IPS DF 4.7 (cell line): ENCODE results near the gene LATS2.
"Not testable (repeated sequence)": the region's sequence is repeated elsewhere in the genome, so short reads cannot be mapped to it uniquely, and the experiment has no call there.

Source experiments
- DNase-seq: peaks from one replicate; pipeline ENCODE4 v3.0.0-alpha.2; 2013; ENCODE audit warnings: low spot score; ENCODE audit errors: extremely low read depth

LATS2 gene

GRCh38 chr13:21075379-21076249 lies 14.2 kb upstream of the LATS2 start:
- no peak for DNase-seq

DNA sequence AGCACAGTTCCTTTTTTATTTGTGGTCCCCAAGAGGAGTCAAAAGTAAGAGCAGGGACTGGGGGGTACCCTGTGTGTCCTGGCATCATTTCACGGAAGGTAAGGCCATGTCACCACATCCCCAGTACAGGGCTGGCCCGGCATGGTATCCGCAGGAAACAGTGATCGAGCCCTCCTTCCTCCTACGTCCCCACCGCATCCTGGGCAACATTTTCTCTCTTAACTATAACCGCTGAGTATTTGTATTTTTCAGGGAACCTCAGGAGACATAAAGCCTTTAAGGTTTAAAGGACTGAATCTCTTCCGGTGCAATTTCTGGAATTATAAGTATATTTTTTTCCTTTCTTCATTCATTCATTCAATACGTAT lies 13.6 kb upstream of the LATS2 start:
- DNase-seq: no peak

DNA sequence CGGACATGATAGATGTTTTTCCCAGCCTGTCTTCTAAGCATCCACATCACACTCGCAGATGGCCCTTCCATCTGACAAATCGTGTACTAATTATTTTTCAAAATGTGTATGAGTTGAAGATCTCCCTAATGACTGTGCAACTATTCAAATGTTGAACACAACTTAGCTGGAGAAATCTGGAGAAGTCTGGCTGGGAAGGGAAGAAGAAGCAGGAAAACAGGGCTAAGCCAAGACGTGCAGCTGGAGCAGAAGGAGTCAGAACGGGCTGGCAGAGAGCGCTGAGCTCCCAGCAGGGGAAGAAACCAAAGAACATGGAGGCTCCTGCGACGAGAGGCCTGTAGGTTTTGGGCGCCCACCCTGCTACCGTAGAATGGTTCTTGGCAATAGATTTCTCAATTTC lies 13.2 kb upstream of the LATS2 start:
- no peak for DNase-seq

DNA sequence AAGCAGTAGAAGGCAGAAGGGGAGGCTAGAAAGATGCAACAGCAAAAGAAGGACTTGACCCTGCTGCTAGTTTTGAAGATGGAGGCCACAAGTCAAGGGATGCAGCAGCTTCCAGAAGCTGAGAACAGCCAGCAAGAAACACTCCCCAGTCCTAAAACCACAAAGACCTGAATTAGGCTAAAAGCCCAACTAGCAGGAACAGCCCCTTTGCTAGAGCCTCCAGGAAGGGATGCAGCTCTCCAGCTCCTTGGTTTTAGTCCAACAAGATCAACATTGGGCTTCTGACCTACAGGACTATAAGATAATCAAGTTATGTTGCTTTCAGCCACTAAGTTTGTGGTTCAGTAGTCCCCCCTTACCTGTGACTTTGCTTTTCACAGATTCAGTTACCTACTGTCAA lies 10.5 kb upstream of the LATS2 start:
- DNase-seq: no peak

DNA sequence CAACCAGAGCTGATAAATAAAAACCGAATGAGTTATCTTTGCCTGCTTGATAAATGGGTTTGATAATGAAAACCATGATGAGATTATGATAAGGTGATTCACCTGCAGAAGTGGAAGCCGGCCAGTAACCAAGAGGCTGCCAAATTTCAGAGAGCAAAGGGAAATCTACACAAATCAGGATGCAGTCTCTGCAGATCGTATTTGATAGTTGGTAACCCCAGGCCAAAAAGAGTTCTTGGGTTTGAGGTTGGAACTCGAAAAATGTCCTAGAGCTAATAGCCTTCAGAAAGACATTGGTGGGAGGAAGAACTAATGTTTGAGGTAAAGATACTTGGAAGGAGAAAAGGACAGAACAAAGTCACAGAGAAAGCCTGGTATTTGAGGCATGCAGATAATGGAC lies 9.6 kb upstream of the LATS2 start:
- DNase-seq: no peak

- DNase-seq: no peak
Observed at GRCh38 chr13:21069561-21070004, 8.2 kb upstream of the LATS2 start.

GRCh38 chr13:21067848-21068247 lies 6.5 kb upstream of the LATS2 start:
- DNase-seq: no peak

GRCh38 chr13:21066946-21067345 lies 5.6 kb upstream of the LATS2 start:
- DNase-seq: no peak

DNA sequence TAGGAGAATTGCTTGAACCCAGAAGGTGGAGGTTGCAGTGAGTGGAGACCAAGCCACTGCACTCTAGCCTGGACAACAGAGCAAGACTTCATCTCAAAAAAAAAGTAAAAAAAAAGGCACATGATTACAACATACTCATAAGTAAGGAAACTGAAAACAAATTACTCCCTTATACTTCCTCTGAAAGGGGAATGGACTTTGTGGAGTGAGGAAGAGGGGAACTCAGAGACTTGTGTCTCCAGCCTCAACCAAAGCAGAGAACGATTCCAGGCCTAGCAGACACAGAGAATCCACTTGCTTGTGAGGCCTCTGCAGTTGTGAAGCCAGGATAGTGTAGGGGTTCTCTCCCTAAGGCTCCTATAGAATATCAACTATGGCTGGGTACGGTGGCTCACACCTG lies 4.3 kb upstream of the LATS2 start:
- no peak for DNase-seq

- DNase-seq: no peak
Observed at GRCh38 chr13:21063031-21063430, 1.6 kb upstream of the LATS2 start.

DNA sequence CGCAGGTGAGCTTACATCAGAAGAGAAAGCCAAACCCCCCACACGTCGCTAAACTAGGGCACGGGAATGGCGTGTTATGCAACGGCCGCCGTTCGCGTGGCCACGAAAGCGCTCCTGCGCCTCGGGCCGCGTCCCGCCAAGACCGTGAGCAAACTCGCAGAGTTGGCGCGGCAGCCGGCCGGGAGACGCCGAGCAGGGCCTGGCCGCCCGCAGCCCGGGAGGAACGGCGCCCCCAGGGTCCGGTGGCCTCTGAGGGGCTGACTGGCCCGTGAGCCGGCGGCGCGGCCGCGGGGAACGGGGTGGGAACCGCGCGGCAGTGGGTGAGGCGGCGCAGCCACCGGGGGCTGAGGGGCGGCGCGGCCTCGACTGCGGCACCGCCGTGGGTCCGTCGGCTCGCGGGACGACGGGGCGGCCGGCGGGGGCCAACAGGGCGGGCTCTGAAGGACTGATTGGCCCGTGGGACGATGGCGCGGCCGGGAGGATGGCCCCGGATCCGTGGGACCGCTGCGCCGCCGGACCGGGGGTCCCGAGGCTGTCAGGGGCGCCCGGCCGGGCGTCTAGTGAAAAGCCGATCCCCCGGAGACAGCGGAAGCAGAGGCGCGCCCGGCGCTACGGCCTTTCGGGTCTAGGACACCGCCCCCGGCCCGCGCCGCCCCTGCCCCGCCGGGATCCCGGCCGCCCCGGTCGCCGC lies 903 bp downstream of the LATS2 start:
- DNase-seq: no peak

DNA sequence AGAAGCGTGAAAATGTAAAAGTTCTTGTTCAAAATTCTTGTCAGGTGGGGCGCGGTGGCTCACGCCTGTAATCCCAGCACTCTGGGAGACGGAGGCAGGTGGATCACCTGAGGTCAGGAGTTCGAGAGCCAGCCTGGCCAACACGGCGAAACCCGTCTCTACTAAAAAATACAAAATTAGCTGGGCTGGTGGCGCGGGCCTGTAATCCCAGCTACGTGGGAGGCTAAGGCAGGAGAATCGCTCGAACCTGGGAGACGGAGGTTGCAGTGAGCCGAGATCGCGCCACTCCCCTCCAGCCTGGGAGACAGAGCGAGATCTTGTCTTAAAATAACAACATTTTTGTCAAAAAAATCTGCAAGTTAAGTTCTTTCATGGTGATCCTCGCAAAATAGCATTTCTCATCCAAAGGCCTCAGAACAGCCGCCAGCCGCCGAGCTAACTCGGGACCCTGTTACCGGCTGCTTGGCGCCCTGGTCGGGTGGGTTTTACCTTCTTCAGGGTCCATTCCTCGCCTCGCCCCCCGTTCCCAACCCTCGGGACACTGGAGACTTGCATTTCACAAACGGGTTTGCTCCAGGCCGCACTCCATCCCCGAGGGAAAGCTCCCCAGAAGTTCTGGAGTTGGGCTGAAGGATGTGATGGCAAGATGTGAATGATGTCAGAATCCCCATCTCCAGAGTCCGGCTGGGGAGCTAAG lies 1.6 kb downstream of the LATS2 start:
- DNase-seq: no peak

- DNase-seq: no peak
Observed at GRCh38 chr13:21058361-21058760, 3.0 kb downstream of the LATS2 start.

- no peak for DNase-seq
Observed at GRCh38 chr13:21055511-21056045, 5.8 kb downstream of the LATS2 start.

GRCh38 chr13:21055016-21055415 lies 6.4 kb downstream of the LATS2 start:
- DNase-seq: no peak

DNA sequence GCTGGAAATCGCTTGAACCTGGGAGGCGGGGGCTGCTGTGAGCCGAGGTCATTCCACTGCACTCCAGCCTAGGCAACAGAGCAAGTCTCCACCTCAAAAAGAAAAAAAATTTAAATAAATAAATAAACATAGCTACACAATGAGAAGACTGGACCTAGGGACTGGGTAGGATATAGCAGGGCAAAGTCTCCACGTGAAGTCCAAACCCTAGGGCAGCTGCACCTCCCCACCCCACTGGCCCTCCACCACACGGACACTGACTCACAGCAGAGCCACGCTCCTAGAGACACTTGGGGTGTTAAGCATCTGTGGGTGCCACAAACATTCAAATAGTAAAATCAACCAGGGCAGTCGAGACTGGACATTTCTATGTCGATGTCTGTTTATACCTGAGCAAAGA lies 7.1 kb downstream of the LATS2 start:
- DNase-seq: no peak

- DNase-seq: no peak
Observed at GRCh38 chr13:21053231-21053630, 8.2 kb downstream of the LATS2 start.

DNA sequence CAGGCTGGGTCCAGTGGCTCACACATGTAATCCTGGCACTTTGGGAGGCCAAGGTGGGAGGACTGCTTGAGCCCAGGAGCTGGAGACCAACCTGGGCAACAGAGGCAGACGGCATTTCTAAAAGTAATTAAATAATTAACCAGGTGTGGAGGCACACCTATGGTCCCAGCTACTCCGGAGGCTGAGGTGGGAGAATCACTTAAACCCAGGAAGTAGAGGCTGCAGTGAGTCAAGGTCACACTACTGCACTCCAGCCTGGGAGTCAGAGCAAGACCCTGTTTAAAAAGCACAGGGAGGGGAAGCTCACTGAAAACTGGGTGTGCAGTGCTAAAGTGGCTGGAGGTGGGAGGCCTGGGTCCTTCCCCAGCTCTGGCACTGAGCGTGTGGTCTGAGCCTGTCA lies 9.7 kb downstream of the LATS2 start:
- no peak for DNase-seq

DNA sequence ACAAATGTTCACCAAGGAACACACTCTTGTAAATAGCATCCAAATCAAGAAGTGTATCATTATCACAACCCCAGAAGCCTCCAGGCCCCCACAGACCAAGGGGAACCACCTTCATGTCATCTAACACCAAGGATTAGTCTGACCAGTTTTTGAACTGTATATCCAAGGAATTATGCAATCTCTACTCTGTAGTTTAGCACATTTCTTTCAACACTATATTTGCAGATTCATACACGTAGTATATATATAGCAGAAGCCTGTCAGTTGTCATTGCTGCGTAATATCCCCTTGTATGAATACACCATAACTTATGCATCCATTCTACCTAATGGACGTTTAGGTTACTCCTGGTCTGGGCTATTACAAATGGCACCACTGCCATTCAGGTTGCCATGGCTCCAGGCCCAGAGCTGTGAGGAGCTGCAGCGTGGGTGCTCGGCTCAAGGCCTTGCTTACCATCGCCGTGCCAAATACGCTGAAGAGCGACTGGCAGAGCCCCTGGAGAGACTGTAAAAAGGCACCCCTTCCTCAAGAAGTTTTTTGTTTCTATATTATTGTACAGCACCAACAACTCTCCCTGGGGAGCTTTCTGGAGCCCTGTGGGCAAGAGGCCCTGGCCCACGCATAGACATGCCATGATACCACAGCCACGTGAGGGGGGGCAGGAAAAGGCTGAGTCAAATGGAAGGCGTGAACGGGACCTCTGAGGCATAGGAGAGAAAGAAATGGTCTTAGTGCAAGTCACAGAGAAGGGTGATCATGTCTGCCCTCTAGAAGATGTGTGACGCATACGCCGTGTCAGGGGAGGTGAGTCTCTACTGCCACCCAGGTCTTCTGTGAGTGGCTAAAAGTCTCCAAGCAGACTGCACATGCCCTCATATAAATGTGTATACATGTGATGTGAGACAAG lies 10.8 kb downstream of the LATS2 start:
- no peak for DNase-seq

DNA sequence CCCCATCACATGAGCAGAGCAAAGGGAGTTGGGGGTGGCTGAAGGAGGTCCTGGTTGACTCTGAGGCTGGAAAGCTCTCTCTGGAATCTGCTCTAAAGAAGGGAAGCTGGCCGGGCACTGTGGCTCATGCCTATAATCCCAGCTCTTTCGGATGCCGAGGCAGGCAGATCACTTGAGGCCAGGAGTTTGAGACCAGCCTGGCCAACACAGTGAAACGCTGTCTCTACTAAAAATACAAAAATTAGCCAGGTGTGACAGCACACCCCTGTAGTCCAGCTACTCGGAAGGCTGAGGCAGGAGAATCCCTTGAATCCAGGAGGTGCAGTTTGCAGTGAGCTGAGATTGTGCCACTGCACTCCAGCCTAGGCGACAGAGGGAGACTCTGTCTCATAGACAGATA lies 11.7 kb downstream of the LATS2 start:
- not testable (repeated sequence) for DNase-seq
